22Rv1 (cell line): ENCODE data around the gene CDK12.

Experiments used
- ZFX ChIP-seq: fragments of 450-650 bp; IDR thresholded peaks from 2 replicates; pipeline ENCODE4 v1.6.1; 2017; ENCODE audit warnings: antibody characterized with exemption, borderline replicate concordance
- TF ChIP-seq, protein P1 (sequence below): fragments of 450-650 bp; IDR thresholded peaks from 2 replicates; pipeline ENCODE4 v1.5.1; 2017; ENCODE audit warnings: mild to moderate bottlenecking

GRCh38 chr17:39513915-39514314, 52.6 kb downstream of the CDK12 start:
- TF ChIP-seq, protein P1, sequence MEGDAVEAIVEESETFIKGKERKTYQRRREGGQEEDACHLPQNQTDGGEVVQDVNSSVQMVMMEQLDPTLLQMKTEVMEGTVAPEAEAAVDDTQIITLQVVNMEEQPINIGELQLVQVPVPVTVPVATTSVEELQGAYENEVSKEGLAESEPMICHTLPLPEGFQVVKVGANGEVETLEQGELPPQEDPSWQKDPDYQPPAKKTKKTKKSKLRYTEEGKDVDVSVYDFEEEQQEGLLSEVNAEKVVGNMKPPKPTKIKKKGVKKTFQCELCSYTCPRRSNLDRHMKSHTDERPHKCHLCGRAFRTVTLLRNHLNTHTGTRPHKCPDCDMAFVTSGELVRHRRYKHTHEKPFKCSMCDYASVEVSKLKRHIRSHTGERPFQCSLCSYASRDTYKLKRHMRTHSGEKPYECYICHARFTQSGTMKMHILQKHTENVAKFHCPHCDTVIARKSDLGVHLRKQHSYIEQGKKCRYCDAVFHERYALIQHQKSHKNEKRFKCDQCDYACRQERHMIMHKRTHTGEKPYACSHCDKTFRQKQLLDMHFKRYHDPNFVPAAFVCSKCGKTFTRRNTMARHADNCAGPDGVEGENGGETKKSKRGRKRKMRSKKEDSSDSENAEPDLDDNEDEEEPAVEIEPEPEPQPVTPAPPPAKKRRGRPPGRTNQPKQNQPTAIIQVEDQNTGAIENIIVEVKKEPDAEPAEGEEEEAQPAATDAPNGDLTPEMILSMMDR, result no peak
- no peak for TF ChIP-seq ZFX
